Testis (tissue), 2 donors: Measurements from ENCODE around the gene PI4K2A.

Experiments
- CTCF ChIP-seq, 3 experiments: fragments of 450-650 bp in 2 of 3; fragments of 200-600 bp in 1 of 3; sonication (generic) in 1 of 3; IDR thresholded peaks; one replicate each; pipeline ENCODE4 v1.5.1; 2016 to 2019; ENCODE audit warnings: antibody characterized with exemption in 3 of 3, mild to moderate bottlenecking in 2 of 3, moderate library complexity in 1 of 3
- POLR2A ChIP-seq: fragments of 450-650 bp; IDR thresholded peaks from one replicate; pipeline ENCODE4 v1.6.1; 2017; ENCODE audit warnings: antibody characterized with exemption, mild to moderate bottlenecking, moderate library complexity

DNA sequence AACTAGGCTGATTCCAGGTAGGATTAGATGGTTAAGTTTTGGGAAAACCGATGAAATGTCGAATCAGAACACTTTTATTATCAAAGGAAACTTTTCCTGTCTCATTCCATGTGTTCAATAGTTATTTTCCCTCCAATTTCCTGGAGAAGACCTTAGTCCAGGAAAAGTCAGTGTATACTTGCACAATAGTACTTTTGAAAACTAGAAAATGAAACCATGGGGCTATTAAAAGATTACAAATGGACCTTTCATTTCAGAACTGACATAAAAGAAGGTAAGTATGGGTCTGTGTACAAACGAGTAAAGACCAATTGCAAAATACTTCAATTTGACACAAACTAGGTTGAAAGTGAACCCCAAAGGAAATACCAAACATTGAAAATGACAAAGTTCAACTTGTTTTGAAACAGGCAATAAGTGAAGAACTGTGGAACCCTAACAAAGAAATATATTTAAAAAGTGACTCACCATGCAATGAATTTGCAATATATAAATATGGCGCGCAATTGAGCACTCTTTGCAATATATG, 44.5 kb downstream of the PI4K2A start:
- TF ChIP-seq POLR2A: no peak
- TF ChIP-seq CTCF (IDR thresholded peaks at IDR 0.05): no peak
